Vagina (tissue), 2 donors: Measurements from ENCODE around the gene CX3CL1.

Source experiments
- CTCF ChIP-seq, 3 experiments: fragments of 450-650 bp in 2 of 3; fragments of 200-600 bp in 1 of 3; sonication (generic) in 1 of 3; IDR thresholded peaks; one replicate each; pipeline ENCODE4 v1.5.1; 2017 to 2019; ENCODE audit warnings: antibody characterized with exemption in 3 of 3, mild to moderate bottlenecking in 2 of 3, moderate library complexity in 2 of 3
- POLR2A ChIP-seq, 2 donors: fragments of 450-650 bp; IDR thresholded peaks; one replicate each; pipeline ENCODE4 v1.6.1; 2017; ENCODE audit warnings: antibody characterized with exemption in 2 of 2, mild to moderate bottlenecking in 2 of 2, moderate library complexity in 2 of 2
- POLR2AphosphoS5 ChIP-seq, 2 donors: sonication (generic); formaldehyde crosslinking; IDR thresholded peaks; one replicate each; pipeline ENCODE4 v1.9.0; 2017; ENCODE audit warnings: antibody characterized with exemption in 2 of 2, mild to moderate bottlenecking in 2 of 2, low read depth in 1 of 2; ENCODE audit not compliant: insufficient read depth in 1 of 2

GRCh38 chr16:57416084-57416483, 43.8 kb downstream of the CX3CL1 start:
- TF ChIP-seq CTCF (IDR thresholded peaks at IDR 0.05) (no peak), POLR2A (IDR thresholded peaks at IDR 0.05) (no peak), POLR2AphosphoS5 (IDR thresholded peaks at IDR 0.05; ENCODE audit: insufficient read depth in 1 of 2, low read depth in 1 of 2) (no peak)
